Measurements from ENCODE around the gene GPC3.

- TF ChIP-seq REST (IDR thresholded peaks at IDR 0.05; ENCODE audit: low read depth), result no peak
- no peak for TF ChIP-seq FOXM1 (IDR thresholded peaks at IDR 0.05; ENCODE audit: borderline replicate concordance, low read depth)
- TF ChIP-seq EGR1 (IDR thresholded peaks at IDR 0.05), result no peak
- no peak for TF ChIP-seq ZBTB7A (IDR thresholded peaks at IDR 0.05; ENCODE audit: low read depth)
- no peak for TF ChIP-seq CEBPB (IDR thresholded peaks at IDR 0.05)
- TF ChIP-seq MAX (IDR thresholded peaks at IDR 0.05), result no peak
- no peak for TF ChIP-seq YY1 (IDR thresholded peaks at IDR 0.05; ENCODE audit: low read depth)
- TF ChIP-seq USF1 (IDR thresholded peaks at IDR 0.05), result no peak
These were observed 17.7 kb upstream of the GPC3 start for GRCh38 chrX:134002921-134003615.

Measured in Ishikawa (cell line).